Loucy (cell line): Measurements from ENCODE around the gene CIB4.

ENCODE experiments used
- H2AFZ ChIP-seq: fragments of 200-600 bp; sonication (generic); 2 replicates; pipeline ENCODE4 v1.6.0; 2016; ENCODE audit warnings: antibody characterized with exemption, mild to moderate bottlenecking, low read length, moderate library complexity
- H3F3A ChIP-seq: fragments of 200-600 bp; 2 replicates; pipeline ENCODE4 v1.6.0; 2016; ENCODE audit warnings: antibody characterized with exemption, low read depth, mild to moderate bottlenecking
- H3K27me3 ChIP-seq: fragments of 200-600 bp; sonication (generic); 2 replicates; pipeline ENCODE4 v1.6.1; 2014; ENCODE audit warnings: low read length, mild to moderate bottlenecking; ENCODE audit not compliant: insufficient read depth, poor library complexity, severe bottlenecking
- H3K36me3 ChIP-seq: fragments of 200-600 bp; sonication (generic); 2 replicates; pipeline ENCODE4 v1.6.1; 2016; ENCODE audit warnings: low read length; ENCODE audit not compliant: insufficient read depth
- H3K4me1 ChIP-seq: fragments of 200-600 bp; sonication (generic); 2 replicates; pipeline ENCODE4 v1.5.1; 2014; ENCODE audit warnings: low read length, mild to moderate bottlenecking; ENCODE audit not compliant: insufficient read depth, poor library complexity, severe bottlenecking
- H3K4me2 ChIP-seq: fragments of 200-600 bp; sonication (generic); 2 replicates; pipeline ENCODE4 v1.6.0; 2014; ENCODE audit warnings: antibody characterized with exemption, low read length, low read depth, mild to moderate bottlenecking; ENCODE audit not compliant: poor library complexity, severe bottlenecking
- H3K4me3 ChIP-seq: fragments of 200-600 bp; sonication (generic); 2 replicates; pipeline ENCODE4 v1.5.1; 2014; ENCODE audit warnings: low read length, mild to moderate bottlenecking, mixed read lengths; ENCODE audit not compliant: poor library complexity, severe bottlenecking
- H3K79me2 ChIP-seq: fragments of 200-600 bp; sonication (generic); 2 replicates; pipeline ENCODE4 v1.6.1; 2014; ENCODE audit warnings: low read length; ENCODE audit not compliant: insufficient read depth
- H3K9ac ChIP-seq: fragments of 200-600 bp; sonication (generic); 2 replicates; pipeline ENCODE4 v1.6.0; 2014; ENCODE audit warnings: mild to moderate bottlenecking, low read depth, low read length, moderate library complexity; ENCODE audit not compliant: poor library complexity, severe bottlenecking
- H3K9me2 ChIP-seq: fragments of 200-600 bp; sonication (generic); replicated peaks from 2 replicates; pipeline ENCODE4 v1.6.1; 2016; ENCODE audit warnings: low read depth, low read length, mixed read lengths
- H3K9me3 ChIP-seq: fragments of 200-600 bp; sonication (generic); 2 replicates; pipeline ENCODE4 v1.6.1; 2014; ENCODE audit warnings: mild to moderate bottlenecking, antibody characterized with exemption, low read length, low read depth; ENCODE audit not compliant: insufficient read depth
- H4K20me1 ChIP-seq: fragments of 200-600 bp; sonication (generic); 2 replicates; pipeline ENCODE4 v1.6.0; 2014; ENCODE audit warnings: antibody characterized with exemption, low read length, mild to moderate bottlenecking; ENCODE audit not compliant: insufficient read depth, poor library complexity, severe bottlenecking
- EZH2phosphoT487 ChIP-seq: fragments of 200-600 bp; IDR thresholded peaks from 2 replicates; pipeline ENCODE4 v1.6.1; 2018; ENCODE audit warnings: antibody characterized with exemption, mild to moderate bottlenecking, moderate library complexity, borderline replicate concordance
- TF ChIP-seq, protein P1 (sequence below): fragments of 200-600 bp; sonication (generic); conservative IDR thresholded peaks from 2 replicates; pipeline ENCODE4 v1.5.1; 2014; ENCODE audit warnings: mild to moderate bottlenecking, antibody characterized with exemption, low read length

The CIB4 gene

GRCh38 chr2:26557244-26557925 is 83.8 kb downstream of the CIB4 start:
- H3K27me3 ChIP-seq, result no peaks in the 10 kb centered on the region
- H3K4me3 ChIP-seq, result no peak overlapping the region
- no peaks in the 10 kb centered on the region for H4K20me1 ChIP-seq
- no peaks in the 10 kb centered on the region for H3K79me2 ChIP-seq
- no peak overlapping the region for H2AFZ ChIP-seq
- TF ChIP-seq, protein P1, sequence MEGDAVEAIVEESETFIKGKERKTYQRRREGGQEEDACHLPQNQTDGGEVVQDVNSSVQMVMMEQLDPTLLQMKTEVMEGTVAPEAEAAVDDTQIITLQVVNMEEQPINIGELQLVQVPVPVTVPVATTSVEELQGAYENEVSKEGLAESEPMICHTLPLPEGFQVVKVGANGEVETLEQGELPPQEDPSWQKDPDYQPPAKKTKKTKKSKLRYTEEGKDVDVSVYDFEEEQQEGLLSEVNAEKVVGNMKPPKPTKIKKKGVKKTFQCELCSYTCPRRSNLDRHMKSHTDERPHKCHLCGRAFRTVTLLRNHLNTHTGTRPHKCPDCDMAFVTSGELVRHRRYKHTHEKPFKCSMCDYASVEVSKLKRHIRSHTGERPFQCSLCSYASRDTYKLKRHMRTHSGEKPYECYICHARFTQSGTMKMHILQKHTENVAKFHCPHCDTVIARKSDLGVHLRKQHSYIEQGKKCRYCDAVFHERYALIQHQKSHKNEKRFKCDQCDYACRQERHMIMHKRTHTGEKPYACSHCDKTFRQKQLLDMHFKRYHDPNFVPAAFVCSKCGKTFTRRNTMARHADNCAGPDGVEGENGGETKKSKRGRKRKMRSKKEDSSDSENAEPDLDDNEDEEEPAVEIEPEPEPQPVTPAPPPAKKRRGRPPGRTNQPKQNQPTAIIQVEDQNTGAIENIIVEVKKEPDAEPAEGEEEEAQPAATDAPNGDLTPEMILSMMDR, result no peak
- no peak for TF ChIP-seq EZH2phosphoT487
- no peaks in the 10 kb centered on the region for H3K9me3 ChIP-seq
- no peak overlapping the region for H3K4me2 ChIP-seq
- H3F3A ChIP-seq, result no peaks in the 10 kb centered on the region
- H3K36me3 ChIP-seq, result no peaks in the 10 kb centered on the region
- H3K4me1 ChIP-seq, result no peaks in the 10 kb centered on the region
- no peaks in the 10 kb centered on the region for H3K9me2 ChIP-seq
- no peak overlapping the region for H3K9ac ChIP-seq

DNA sequence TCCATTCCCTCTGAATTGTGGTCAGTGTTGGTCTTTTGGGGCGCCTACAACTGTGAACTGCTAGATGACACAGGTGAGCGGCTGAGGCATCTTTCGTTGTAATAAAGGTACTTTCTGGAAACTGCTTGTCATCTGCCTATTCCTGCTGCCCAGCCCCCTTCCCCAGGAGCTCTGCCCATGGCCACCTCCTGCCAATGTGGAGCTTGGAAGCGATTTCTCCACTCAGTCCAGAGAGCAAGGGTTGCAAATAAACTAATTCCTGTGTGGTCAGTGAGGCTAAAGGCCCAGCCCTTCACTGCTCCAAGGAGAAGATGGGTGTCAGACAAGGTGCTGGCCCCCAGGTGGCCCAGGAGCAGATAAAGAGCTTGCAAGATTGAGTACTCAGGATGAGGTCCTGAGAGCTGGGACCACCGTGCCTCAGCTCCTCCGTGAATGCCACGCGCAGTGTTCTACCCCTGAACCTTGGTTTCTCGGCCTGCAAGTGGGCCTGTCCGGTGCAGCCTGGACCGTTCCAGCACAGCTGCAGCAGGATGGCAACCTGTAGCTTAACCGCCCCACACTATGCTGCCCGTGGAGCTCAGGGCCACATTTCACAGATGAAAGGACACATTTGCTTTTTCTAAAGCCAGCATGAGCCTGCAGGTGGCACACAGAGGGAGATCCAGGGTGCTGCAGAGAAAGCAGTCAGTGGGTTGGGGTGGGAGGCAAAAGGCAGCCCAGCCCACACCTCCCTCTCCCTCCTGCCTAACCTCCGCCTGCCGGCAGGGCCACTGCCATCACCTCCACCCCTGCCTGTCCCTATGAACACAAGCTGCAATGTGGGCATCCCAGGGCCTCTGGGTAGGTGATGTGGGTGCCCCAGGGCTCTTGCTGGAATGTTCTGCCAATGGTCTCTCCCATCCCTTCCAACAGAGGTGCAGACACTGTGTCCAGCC is 84.6 kb downstream of the CIB4 start:
- Histone ChIP-seq H3F3A (no peaks in the 10 kb centered on the region), H2AFZ (no peak overlapping the region), H3K79me2 (no peaks in the 10 kb centered on the region), H3K9ac (no peak overlapping the region), H3K4me2 (no peak overlapping the region), H3K4me1 (no peaks in the 10 kb centered on the region), H3K9me3 (no peaks in the 10 kb centered on the region), H3K27me3 (no peaks in the 10 kb centered on the region), H3K4me3 (no peak overlapping the region), H3K36me3 (no peaks in the 10 kb centered on the region), H3K9me2 (no peaks in the 10 kb centered on the region), H4K20me1 (no peaks in the 10 kb centered on the region)
- TF ChIP-seq EZH2phosphoT487, result no peak
- TF ChIP-seq, protein P1, result no peak

DNA sequence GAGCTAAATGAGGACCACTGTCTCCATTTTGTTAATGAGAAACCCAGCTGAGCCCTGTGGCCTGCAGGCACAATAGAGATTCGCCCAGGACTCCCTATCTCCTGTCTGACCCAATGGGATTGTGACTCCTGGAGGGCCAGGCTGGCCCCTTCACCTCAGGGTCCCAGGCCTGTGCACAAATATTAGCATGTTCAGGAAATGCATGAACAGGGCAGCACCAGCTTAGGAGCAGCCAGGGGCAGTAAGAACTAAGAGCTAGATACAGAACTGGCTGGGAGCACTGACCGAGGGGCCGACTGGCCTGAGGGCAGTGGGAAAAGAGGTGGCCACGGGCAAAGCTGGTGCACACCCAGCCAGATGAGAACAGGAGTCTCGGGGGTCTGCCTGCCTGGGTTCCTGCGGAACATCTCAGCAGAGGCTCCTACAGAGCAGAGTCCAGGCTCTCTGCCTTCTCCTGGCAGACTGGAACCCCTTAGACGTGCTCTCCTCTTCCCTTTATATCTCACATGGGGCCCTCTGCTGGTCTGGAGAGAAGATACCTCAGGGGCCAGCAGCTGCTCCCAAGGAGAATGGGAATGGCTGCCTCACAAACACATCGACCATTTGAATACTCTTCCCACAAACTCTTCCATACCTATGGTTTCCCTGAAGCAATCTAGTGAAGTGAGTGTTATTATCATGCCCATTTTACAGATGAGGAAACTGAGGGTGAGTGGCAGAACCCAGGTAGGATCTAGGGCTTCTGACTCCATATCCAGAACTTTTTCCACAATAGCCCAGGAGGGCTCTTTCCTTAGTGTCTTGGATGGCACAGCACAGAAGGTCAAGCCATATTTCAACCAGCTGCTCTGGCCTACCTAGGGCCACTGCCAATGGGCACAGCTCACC is 85.7 kb downstream of the CIB4 start:
- Histone ChIP-seq H3K9ac (no peak overlapping the region), H3K36me3 (no peaks in the 10 kb centered on the region), H3K4me2 (no peak overlapping the region), H3K4me1 (no peaks in the 10 kb centered on the region), H3K79me2 (no peaks in the 10 kb centered on the region), H3K9me2 (no peaks in the 10 kb centered on the region), H3K27me3 (no peaks in the 10 kb centered on the region), H2AFZ (no peak overlapping the region), H3F3A (no peaks in the 10 kb centered on the region), H4K20me1 (no peaks in the 10 kb centered on the region), H3K4me3 (no peak overlapping the region), H3K9me3 (no peaks in the 10 kb centered on the region)
- TF ChIP-seq, protein P1, result peak; percentile 45
- no peak for TF ChIP-seq EZH2phosphoT487
